GM18909 (cell line): ENCODE results near the gene NR4A1.

Source experiments
- ATAC-seq: cut with Tn5 transposase; IDR thresholded peaks from one replicate; pipeline ENCODE4 v1.9.1; 2021; ENCODE audit warnings: mild to moderate bottlenecking; ENCODE audit not compliant: unreplicated experiment, poor library complexity

Gene NR4A1

DNA sequence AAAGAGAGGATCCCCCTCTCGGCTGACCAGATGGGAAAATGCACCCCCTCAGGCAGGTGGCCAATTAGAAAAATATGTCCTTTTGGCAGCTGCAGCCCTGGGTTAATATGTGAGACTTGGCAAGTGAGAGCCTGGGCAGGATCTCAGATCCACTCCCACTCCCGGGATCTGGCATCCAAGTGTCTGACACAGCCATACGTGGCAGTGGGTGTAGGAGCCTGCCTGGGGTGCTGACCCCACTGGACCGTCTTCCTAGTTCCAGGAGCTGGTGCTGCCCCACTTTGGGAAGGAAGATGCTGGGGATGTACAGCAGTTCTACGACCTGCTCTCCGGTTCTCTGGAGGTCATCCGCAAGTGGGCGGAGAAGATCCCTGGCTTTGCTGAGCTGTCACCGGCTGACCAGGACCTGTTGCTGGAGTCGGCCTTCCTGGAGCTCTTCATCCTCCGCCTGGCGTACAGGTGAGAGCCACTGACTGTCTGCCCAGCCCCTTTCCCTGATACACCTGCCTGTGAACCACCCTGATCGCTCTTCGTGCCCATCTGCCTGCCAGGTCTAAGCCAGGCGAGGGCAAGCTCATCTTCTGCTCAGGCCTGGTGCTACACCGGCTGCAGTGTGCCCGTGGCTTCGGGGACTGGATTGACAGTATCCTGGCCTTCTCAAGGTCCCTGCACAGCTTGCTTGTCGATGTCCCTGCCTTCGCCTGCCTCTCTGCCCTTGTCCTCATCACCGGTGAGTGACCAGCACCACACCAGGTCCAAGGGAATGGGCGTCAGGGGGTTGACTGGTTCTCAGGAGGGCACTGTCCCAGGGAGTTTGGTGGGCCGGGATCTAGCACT, 5.8 kb downstream of the NR4A1 start:
- no peak for ATAC-seq

DNA sequence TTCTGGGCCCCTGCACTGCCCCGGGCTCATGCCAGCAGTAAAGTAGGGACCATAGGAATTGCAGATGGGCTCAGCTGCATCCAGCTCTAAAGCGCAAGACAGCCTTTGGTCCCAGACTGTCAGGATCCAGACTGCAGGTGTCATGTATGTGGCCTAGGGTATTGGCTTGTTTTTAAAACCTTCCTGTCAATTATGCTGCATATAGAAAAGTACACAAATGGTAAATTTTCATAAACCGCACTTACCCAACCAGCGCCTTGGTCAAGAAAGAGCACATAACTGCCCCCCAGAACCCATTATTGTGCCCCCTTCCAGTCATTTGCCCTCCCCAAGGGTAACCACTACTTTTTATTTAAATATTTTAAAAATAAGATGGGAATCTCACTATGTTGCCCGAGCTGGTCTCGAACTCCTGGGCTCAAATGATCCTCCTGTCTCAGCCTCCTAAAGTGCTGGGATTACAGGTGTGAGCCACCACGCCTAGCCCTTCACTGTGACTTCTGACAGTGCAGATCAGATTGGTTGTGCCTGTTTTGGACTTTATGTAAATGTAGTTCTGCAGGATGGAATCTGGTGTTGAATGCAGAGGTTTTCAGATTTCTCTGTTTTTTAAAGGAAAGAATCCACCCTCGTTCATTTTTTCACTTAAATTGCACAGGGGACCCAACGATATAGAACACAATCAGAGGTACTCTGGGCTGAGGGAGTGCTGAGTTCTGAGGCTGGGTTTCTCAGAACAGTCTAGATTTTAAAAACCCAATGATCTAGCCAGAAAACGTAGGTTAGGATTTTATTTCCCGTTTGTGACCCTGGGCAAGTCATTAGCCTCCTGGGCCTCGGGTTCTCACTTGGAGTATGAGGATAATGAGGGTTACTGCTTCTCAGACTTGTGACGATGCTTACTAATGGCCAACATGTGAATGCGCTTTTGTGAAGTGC, 6.7 kb downstream of the NR4A1 start:
- no peak for ATAC-seq

DNA sequence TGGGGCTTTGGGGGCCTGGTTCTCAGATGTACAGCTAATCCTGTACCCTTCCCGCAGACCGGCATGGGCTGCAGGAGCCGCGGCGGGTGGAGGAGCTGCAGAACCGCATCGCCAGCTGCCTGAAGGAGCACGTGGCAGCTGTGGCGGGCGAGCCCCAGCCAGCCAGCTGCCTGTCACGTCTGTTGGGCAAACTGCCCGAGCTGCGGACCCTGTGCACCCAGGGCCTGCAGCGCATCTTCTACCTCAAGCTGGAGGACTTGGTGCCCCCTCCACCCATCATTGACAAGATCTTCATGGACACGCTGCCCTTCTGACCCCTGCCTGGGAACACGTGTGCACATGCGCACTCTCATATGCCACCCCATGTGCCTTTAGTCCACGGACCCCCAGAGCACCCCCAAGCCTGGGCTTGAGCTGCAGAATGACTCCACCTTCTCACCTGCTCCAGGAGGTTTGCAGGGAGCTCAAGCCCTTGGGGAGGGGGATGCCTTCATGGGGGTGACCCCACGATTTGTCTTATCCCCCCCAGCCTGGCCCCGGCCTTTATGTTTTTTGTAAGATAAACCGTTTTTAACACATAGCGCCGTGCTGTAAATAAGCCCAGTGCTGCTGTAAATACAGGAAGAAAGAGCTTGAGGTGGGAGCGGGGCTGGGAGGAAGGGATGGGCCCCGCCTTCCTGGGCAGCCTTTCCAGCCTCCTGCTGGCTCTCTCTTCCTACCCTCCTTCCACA, 7.6 kb downstream of the NR4A1 start:
- ATAC-seq: no peak

DNA sequence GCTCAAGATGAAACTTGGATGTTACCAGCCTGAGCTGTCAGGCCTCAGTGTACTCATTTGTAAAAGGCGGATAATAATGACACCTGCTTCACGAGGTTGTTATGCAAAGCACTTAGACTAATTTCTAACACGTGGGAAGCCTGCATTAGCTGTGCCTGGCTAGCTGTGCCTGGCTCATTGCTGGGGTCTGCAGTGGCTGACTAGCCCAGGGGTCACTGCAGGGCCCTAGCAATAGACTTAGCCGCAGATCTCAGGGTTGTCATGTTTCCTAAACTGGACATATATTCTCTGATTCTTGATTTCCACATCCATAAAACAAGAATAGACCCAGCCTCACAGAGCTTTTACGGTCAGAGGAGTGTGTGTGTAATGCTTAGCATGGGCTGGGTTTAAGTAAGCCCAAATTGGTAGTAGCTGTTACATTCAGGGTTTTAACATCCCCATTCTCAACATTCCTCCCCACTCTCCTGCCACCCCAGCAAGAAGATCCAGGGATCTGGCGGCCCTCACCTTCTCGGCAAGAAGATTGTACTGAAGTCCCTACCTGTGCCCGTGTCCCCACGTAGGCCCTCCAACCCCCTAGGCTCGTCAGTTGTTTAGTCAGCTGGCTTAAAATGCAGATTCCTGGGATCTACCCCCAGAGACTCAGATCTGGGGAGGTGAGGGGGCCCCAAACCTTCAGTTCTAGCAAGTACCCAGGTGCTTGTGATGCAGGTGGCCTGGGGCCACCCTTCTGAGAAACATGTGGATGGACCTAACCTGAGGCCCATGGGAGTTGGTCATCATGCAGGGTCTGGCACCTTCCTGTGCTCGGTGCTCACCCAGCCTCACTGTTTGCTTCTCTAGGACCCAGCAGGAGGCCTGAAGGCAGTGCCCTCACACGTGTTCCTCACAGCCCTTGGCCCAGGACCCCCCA, 8.6 kb downstream of the NR4A1 start:
- no peak for ATAC-seq

DNA sequence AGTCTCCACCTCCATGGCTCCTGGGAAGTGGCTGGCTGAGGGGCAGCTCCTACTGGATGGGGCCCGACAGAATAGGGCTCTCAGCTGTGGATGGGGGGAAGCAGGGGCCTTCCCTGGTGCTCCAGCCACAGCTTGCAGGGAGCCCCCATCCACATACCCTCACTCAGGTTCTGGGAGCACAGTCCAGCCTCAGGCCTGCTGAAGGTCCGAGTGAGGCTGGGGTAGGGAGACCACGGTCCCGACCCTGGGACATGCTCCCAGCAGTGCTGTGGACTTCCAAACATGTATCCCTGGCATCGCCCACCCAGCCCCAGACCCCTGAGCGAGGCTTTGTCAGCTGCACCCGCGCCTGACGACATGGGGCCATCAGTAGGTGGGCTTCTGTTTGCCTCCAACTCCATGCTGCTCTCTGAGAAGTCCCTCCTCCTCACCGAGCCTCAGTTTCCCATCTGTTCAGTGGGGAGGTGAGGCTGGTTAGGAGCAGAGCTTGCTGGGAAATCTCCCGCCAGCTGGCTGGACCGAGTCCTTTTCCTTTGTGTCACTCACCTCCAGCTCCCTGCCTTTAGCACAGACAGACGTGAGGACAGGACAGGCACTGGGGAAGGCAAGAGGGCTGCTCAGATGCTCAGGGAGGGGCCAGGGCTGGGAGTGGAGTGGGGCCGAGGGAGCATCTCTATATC, 9.4 kb downstream of the NR4A1 start:
- no peak for ATAC-seq

DNA sequence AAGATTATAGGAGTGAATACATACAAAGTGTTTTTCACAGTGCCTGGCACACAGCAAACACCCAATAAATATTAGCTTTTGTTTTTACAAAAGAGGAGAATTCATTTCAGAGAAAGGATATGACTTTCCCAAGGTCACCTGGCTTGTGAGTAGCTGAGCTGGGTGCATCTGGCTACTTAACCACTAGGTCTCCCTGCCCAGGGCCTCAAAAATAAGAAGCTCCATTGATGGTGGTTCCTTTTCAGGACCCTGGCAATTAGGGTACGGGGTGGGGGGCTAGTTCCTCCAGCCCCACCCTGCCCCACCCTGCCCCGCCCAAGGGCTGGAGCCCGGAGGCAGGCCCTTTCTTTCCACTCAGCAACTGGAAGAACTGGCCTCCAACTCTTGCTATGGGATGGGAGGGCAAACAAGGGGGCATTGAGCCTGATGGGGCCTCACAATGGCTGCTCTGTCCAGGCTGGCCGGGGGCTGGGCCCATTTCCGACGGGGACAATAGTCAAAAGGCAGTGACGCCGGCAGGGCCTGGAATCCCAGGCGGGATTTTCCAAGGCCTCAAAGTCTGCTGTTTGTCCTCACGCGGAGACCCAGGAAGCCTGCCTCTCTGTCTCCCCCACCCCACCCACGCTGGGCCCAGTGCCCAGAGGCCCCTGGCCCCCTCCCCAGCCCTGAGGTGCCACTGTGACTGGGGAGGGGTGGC, 10.4 kb downstream of the NR4A1 start:
- no peak for ATAC-seq

DNA sequence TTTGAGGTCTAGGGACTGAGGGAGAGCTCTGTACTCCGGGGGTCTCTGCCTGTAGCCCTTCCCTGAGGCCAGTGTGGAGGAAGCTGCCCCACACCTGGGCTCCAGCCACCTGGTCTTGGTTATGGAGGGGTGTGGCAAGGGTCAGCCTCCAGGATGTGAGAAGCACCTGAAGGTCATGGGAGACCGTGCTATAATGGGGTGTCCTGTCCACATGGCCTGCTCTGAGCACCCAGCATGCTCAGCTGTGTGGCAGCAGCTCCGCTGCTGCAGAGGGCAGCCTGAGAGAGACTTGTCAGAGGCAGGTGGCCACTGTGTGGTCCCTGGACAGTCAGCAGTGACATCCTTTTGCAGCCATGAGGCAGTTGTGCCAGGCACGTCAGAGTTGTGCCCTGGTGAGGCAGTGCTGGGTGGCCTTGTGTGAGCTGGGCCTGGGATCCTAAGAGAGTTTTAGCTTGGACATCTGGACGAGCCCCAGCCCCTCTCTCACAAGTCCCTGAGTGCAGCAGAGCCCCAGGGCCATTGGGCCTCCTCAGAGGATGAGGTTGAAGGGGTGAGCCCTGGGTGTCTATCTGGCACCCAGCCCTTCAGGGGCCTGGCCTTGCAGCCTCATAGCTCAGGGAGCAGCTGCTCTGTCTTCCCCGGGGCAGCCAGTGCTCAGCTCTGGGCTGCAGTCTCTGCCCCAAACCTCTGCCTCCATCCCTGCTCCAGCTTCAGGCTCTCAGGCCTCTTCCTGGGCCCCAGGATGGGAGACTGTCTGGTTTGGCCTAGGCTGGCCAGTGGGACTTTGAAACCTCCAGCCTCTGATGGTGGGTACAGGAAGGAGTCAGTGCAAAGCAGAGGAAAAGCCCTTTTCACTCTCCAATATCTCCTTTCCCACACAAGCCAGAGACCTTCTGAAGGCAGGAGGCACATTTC, 11.2 kb downstream of the NR4A1 start:
- ATAC-seq: no peak

DNA sequence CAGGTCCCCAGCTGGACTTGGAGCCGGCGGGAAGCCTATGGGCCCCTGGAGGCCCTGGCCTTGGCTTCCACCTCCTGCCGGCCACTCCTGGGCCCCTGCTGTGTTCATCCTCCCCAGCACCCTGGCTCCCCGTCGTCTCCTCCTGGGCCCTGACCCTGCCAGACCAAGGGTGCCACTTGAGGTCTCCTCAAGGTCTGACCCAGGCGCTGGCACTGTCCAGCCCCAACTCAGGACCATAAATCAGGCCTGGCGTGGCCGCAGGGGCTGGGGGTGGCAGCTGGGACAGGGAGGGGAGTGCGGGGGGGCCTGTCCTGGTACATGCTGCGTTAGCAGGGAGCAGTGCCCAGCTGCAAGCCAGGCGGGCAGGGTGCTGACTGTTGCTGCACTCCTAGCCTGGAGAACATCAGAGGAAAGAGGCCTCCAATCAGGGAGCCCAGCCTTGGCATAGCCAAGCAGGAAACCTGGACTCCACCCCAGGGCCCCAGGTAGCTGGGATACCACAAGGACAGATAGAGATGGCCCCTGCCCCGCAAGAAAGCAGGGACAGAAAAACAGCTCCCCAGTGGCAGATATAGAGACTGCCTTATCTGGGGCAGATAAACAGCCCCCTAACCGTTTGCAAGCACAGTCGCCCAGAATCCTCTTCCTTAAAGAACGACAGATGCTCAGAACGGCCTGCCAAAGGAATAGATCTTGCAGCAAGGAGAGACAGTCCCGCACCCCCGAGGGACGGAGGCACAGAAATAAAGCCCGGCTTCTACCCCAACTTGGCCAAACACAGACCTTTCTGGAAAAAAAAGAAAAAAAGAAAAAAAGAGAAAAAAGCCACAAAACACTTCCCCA, 12.1 kb downstream of the NR4A1 start:
- ATAC-seq: no peak

DNA sequence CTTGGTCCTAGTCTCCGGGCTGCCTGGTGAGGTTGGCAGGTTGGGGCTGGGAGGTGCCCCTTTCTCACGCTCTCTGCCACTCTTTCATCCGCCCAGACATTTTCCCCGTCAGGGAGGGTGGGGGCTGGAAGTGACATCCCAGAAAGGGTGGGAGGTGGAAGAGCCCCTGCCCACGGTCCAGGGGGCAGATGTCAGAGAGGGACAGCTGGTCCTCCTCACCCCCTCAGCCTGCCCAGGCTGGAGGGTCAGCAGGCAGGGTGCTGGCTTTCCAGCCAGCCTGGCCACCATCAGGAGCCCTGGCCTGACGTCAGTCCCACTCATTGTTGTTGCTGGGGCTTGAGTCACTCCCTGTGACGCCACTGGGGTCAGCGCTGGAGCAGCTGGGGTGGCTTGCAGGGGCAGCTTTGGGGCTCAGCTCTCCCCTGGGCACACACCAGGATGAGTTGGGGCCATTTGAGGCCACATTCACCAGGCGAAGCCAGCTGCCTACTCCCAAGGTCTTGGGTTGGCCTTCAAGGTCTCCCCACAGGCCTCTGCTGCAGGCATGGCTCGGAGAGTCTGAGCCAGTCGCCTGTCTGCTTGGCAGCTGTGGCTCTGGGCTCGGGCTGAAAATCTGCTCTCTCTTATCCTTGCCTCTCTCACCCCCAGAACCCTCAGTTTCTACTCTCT, 12.9 kb downstream of the NR4A1 start:
- no peak for ATAC-seq

DNA sequence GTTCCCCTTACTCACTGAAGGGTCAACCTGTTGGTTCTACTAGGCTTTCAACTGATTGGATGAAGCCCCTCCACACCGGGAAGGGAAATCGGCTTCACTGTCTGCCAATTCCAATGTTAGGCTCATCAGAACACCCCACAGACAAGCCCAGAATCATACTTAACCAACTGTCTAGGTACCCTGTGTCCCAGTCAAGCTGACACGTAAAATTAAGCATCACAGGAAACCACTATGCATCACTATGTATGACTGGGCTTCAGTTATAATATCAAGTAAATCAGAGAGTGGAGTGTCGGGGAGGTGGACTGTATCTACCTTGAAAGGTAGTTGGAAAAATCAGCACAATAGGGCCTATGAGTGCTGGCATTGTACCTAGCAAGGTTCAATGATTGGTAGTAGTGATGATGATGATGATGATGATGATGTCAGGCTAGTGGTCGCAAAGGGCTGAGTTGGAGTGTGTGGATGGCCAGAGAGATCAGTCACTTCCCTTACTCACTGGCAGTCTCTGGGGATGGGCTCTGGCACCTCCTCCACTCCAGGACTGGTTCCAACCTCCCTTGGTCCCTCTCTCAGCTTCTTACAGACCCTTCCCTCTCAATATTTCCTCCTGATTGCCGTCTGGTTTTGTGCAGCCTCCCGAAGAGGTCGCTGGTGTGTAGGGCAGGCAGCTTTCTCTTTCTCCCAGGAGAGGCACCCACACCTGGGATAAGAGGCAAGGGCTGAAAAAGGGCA, 15.3 kb downstream of the NR4A1 start:
- ATAC-seq: no peak

DNA sequence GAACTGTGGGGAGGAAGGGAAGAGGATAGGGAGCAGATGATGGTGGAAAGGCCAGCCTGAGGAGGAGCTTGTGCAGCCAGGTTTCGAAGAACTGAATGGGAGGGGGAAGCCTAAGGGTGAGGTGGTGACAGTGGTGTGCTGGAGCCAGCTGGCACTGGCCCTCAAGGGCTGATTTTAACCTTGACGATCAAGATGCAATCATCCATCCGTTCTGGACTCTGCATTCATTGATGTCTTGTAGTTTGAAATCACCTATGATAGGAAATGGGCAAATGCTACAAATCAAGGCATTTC, 15.8 kb downstream of the NR4A1 start:
- ATAC-seq: no peak

DNA sequence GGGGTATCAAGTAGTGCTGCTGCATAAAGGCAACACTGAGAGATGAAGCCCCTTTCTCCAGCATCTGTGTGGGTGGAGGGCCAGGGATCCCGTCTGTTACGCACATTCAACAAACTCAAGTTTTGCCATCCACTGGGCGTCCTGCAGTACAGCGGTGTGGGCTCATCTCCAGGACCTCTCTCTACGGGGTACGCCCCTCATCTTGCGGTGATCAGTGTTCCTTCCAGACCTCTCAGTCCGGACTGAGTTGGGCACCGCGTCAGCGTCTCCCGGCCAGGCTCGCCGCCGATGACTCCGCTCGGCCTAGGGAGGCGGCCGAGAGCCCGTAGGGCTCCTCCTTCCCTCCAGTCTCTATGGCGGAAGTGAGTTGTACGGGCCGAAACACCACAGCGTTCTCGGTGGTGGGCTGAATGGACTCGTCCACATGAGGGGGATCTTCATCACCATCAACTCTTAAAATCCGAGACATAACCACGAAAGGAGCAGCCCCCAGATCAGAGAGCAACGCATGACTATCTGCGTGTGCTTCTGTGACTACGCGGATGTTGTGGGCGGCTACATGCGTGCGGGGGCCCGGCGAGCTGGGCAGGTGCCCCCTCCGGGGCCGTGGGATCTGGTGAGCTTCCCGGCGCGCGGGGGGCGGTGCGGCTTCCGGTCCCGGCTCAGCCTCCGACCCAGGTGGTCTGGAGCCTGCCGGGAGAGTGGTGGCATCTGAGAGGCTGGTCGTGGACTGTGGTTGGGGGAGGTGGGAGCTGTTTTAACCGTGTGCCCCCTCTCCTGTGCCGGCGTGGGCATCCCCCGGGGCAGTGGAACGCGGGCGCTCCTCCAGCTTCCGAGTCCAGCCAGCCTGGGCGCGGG, 18.3 kb downstream of the NR4A1 start, which contains the start of gene ATG101:
Gene ATG101 (plus strand): TSS at position 652 of the 858 bp plus-strand sequence. CDS start 3,673 bp downstream, outside the sequence.
- ATAC-seq: peak; percentile 95

DNA sequence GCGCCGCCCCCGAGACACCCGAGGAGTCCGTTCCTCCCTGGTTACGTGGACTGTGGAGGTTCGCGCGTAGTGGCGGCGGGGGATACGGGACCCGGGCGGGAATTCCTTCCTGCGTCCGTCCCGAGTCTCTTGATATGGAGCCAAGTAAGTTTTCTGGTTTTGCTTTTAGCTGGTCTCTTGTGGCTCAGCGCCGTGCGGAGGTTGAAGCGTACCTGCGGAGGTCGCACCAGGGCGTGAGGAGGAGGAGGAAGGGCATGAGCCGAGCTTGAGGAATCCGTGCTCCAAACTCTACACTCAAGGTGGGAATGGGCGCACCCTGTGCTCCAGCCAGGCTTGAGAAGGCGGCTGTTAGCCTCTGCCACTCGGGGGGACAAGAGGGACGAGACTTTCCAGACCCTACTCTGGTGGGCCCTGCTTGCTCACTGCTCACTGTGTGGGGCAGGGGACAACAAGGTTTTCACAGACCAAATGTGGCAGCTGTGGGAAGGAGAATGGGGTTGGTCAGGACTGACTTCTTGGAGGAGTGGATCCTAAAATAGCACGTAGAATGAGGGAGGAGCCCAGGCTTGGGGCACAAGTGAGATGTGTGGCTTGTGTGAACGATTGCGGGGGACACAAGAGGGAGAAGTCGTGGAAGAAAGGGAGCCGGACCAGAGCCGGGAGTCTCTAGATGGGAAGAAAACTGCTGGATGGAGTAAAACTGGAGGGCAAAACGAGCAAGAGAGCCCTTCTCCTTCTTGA, 19.1 kb downstream of the NR4A1 start:
- ATAC-seq: peak; percentile 34
